ENCODE measurements around the gene CACNA1B.

CACNA1B gene

GRCh38 chr9:137943655-137944054 lies 66.1 kb downstream of the CACNA1B start:
- no peak for TF ChIP-seq CTCF (conservative IDR thresholded peaks at IDR 0.05; ENCODE audit: low read depth, low read length)
- no peak overlapping the region for H3K4me3 ChIP-seq (ENCODE audit: low read depth, low read length)
- no peak for DNase-seq (ENCODE audit: low read depth)

GRCh38 chr9:137945581-137945980 lies 68.0 kb downstream of the CACNA1B start:
- peak; percentile 1 for DNase-seq (ENCODE audit: low read depth)
- TF ChIP-seq CTCF (conservative IDR thresholded peaks at IDR 0.05; ENCODE audit: low read depth, low read length): no peak
- no peak overlapping the region for H3K4me3 ChIP-seq (ENCODE audit: low read depth, low read length)

- no peak overlapping the region for H3K4me3 ChIP-seq (ENCODE audit: low read depth, low read length)
- no peak for DNase-seq (ENCODE audit: low read depth)
- no peak for TF ChIP-seq CTCF (conservative IDR thresholded peaks at IDR 0.05; ENCODE audit: low read depth, low read length)
Measured at GRCh38 chr9:137946993-137947392, 69.4 kb downstream of the CACNA1B start.

- DNase-seq (ENCODE audit: low read depth): no peak
- no peak for TF ChIP-seq CTCF (conservative IDR thresholded peaks at IDR 0.05; ENCODE audit: low read depth, low read length)
- no peak overlapping the region for H3K4me3 ChIP-seq (ENCODE audit: low read depth, low read length)
Measured at GRCh38 chr9:137948642-137949041, 71.1 kb downstream of the CACNA1B start.

GRCh38 chr9:137949260-137949659 lies 71.7 kb downstream of the CACNA1B start:
- TF ChIP-seq CTCF (conservative IDR thresholded peaks at IDR 0.05; ENCODE audit: low read depth, low read length): no peak
- no peak overlapping the region for H3K4me3 ChIP-seq (ENCODE audit: low read depth, low read length)
- no peak for DNase-seq (ENCODE audit: low read depth)

- TF ChIP-seq CTCF (conservative IDR thresholded peaks at IDR 0.05; ENCODE audit: low read depth, low read length): no peak
- DNase-seq (ENCODE audit: low read depth): no peak
- H3K4me3 ChIP-seq (ENCODE audit: low read depth, low read length): no peak overlapping the region
Measured at GRCh38 chr9:137951107-137951506, 73.5 kb downstream of the CACNA1B start.

- no peak for DNase-seq (ENCODE audit: low read depth)
- TF ChIP-seq CTCF (conservative IDR thresholded peaks at IDR 0.05; ENCODE audit: low read depth, low read length): no peak
- no peak overlapping the region for H3K4me3 ChIP-seq (ENCODE audit: low read depth, low read length)
Measured at GRCh38 chr9:137951597-137952490, 74.3 kb downstream of the CACNA1B start.
